ENCODE measurements around the gene RGS1. TPM values are rescaled to one million over a fixed set of nuclear protein-coding genes. Genes with fewer than 3 reads are reported as not detected.

The RGS1 gene
- total RNA-seq, 1 experiment from 2014 or later = not detected

GRCh38 chr1:192535916-192536664 is 39.5 kb upstream of the RGS1 start:
- no peak overlapping the region for H3K4me3 ChIP-seq (replicated peaks in 1 of 2; ENCODE audit: low read depth in 1 of 2, low read length in 2 of 2)
- H3K9ac ChIP-seq (ENCODE audit: low read length) = no peak overlapping the region
- no peaks in the 10 kb centered on the region for H4K20me1 ChIP-seq (ENCODE audit: insufficient read depth)
- no peaks in the 10 kb centered on the region for H3K9me3 ChIP-seq (ENCODE audit: control insufficient read depth in 1 of 2, insufficient read depth in 1 of 2, low read depth in 1 of 2, low read length in 2 of 2)
- POLR2A ChIA-PET = no interaction called here
- no TSS peak for BruUV-seq (replicated peaks)
- H3K79me2 ChIP-seq (ENCODE audit: insufficient read depth, low read length) = no peaks in the 10 kb centered on the region
- H3K36me3 ChIP-seq (ENCODE audit: control insufficient read depth in 1 of 2, insufficient read depth in 2 of 2, low read length in 2 of 2) = no peaks in the 10 kb centered on the region
- peaks cover 14 to 16% of the 10 kb centered on the region in 2 experiments; a peak in 3 of 4 replicates for H3K4me1 ChIP-seq (ENCODE audit: control insufficient read depth in 1 of 2, insufficient read depth in 2 of 2, low read length in 2 of 2)
- no peak overlapping the region for H3K4me2 ChIP-seq (ENCODE audit: low read length)
- intact Hi-C loops (cut with micrococcal nuclease) = no loop called here
- CTCF ChIA-PET = no interaction called here
- H3K9me2 ChIP-seq (ENCODE audit: insufficient read depth) = no peaks in the 10 kb centered on the region
- H3K27me3 ChIP-seq (ENCODE audit: insufficient read depth, low read length) = no peaks in the 10 kb centered on the region
- H2AFZ ChIP-seq (ENCODE audit: low read depth, low read length, poor library complexity, severe bottlenecking) = no peak overlapping the region
- RAD21 ChIA-PET (ENCODE audit: low non-redundant PET in 1 of 2, low total read pairs in 2 of 2, uncharacterized antibody in 2 of 2, unreplicated experiment in 2 of 2) = no interaction called here
- H3K27ac ChIP-seq (ENCODE audit: low read depth, low read length) = no peak overlapping the region
- ATAC-seq (no peak), DNase-seq (ENCODE audit: low read depth, low spot score) (no peak)
- no peak for TF ChIP-seq CEBPB (IDR thresholded peaks at IDR 0.05; ENCODE audit: low read depth)
- TF ChIP-seq FOSL1 (IDR thresholded peaks at IDR 0.05; ENCODE audit: low read depth) = no peak
- TF ChIP-seq, protein P1, sequence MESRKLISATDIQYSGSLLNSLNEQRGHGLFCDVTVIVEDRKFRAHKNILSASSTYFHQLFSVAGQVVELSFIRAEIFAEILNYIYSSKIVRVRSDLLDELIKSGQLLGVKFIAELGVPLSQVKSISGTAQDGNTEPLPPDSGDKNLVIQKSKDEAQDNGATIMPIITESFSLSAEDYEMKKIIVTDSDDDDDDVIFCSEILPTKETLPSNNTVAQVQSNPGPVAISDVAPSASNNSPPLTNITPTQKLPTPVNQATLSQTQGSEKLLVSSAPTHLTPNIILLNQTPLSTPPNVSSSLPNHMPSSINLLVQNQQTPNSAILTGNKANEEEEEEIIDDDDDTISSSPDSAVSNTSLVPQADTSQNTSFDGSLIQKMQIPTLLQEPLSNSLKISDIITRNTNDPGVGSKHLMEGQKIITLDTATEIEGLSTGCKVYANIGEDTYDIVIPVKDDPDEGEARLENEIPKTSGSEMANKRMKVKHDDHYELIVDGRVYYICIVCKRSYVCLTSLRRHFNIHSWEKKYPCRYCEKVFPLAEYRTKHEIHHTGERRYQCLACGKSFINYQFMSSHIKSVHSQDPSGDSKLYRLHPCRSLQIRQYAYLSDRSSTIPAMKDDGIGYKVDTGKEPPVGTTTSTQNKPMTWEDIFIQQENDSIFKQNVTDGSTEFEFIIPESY (IDR thresholded peaks at IDR 0.05; ENCODE audit: extremely low read depth, insufficient replicate concordance, low read length) = no peak
- no peak for TF ChIP-seq RAD21 (IDR thresholded peaks at IDR 0.05; ENCODE audit: low read depth)
- no peak for TF ChIP-seq JUND (IDR thresholded peaks at IDR 0.05)
- no peak for TF ChIP-seq CTCF (IDR thresholded peaks at IDR 0.05 in 2 of 3, conservative IDR thresholded peaks at IDR 0.05 in 1 of 3; ENCODE audit: borderline replicate concordance in 1 of 3, insufficient read depth in 1 of 3, low read depth in 2 of 3, low read length in 2 of 3)
- TF ChIP-seq ZFX (IDR thresholded peaks at IDR 0.05) = no peak
- no peak for TF ChIP-seq YY1 (IDR thresholded peaks at IDR 0.05; ENCODE audit: extremely low read depth, insufficient replicate concordance, low read depth, low read length)
- TF ChIP-seq REST (IDR thresholded peaks at IDR 0.05; ENCODE audit: low read depth) = no peak
- no peak for TF ChIP-seq POLR2AphosphoS5 (IDR thresholded peaks at IDR 0.05; ENCODE audit: low read depth, low read length)
- no peak for TF ChIP-seq TCF7L2 (IDR thresholded peaks at IDR 0.05; ENCODE audit: borderline replicate concordance, extremely low read depth, insufficient read depth, insufficient read length)
- TF ChIP-seq SRF (IDR thresholded peaks at IDR 0.05; ENCODE audit: low read depth) = no peak
- TF ChIP-seq, protein P2, sequence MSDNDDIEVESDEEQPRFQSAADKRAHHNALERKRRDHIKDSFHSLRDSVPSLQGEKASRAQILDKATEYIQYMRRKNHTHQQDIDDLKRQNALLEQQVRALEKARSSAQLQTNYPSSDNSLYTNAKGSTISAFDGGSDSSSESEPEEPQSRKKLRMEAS (IDR thresholded peaks at IDR 0.05) = no peak
- TF ChIP-seq EZH2phosphoT487 (IDR thresholded peaks at IDR 0.05; ENCODE audit: borderline replicate concordance) = no peak

All from HCT116 (cell line).